ENCODE measurements around the gene ASPSCR1. TPM values are rescaled to one million over a fixed set of nuclear protein-coding genes. Genes with fewer than 3 reads are reported as not detected.
A peak's percentile ranks its signal among the peaks of the same experiment; 100 is the strongest.

The ASPSCR1 gene, protein sequence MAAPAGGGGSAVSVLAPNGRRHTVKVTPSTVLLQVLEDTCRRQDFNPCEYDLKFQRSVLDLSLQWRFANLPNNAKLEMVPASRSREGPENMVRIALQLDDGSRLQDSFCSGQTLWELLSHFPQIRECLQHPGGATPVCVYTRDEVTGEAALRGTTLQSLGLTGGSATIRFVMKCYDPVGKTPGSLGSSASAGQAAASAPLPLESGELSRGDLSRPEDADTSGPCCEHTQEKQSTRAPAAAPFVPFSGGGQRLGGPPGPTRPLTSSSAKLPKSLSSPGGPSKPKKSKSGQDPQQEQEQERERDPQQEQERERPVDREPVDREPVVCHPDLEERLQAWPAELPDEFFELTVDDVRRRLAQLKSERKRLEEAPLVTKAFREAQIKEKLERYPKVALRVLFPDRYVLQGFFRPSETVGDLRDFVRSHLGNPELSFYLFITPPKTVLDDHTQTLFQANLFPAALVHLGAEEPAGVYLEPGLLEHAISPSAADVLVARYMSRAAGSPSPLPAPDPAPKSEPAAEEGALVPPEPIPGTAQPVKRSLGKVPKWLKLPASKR
- 10 to 100 TPM; 27.0 to 33.7 TPM for total RNA-seq

DNA sequence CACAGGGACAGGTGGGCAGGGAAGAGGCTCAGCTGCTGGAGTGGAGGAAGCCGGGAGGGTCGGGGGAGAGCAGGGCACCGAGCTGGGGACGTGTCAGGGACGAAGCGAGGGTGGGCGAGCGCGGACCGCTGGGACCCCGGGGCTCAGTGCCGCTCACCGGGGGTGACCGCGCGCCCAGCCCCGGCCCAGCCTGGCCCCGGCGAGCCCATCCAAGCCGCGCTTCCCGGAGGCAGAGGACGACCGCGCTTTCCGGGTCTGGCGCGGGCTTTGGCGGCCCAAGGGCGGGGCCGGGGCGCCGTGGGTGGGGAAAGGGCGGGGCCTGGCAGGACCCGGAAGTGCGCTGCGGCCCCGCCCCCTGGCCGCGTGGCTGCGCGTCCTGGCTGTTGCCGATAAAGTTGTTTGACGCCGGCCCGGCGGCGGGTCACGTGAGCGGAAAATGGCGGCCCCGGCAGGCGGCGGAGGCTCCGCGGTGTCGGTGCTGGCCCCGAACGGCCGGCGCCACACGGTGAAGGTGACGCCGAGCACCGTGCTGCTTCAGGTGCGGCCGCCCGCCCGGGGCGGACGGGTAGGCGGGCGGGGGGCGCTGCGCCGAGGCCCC is at the start of gene ASPSCR1:
TSS of gene ASPSCR1 (plus strand) at position 419 of the 598 bp plus-strand sequence. CDS start at position 437, 18 bp downstream.
- ChIA-PET POLR2A (interaction anchor here (0.6 to 1.4 kb wide), 5 partner anchors 10 to 140 kb away, joined by 3 to 7 read pairs (median 3); no protein-coding TSS in a partner anchor), CTCF (interaction anchor here (1.0 to 1.5 kb wide), 3 partner anchors 15 to 53 kb away, joined by 3 to 7 read pairs (median 4); no protein-coding TSS in a partner anchor)
- Mint-ChIP-seq H3K9me3 (ENCODE audit: insufficient read depth) (peaks cover 3% of the 10 kb centered on the region), H3K4me1 (ENCODE audit: low read depth) (peaks cover 43% of the 10 kb centered on the region), H3K36me3 (ENCODE audit: low read depth) (peaks cover 12% of the 10 kb centered on the region), H3K4me3 (peak within 1 kb of the TSS; percentile 94), H3K27ac (peak within 1 kb of the TSS; percentile 98), H3K27me3 (ENCODE audit: low read depth) (peaks cover 6% of the 10 kb centered on the region)
- ATAC-seq (peak; percentile 81), DNase-seq (peak; percentile 91)

DNA sequence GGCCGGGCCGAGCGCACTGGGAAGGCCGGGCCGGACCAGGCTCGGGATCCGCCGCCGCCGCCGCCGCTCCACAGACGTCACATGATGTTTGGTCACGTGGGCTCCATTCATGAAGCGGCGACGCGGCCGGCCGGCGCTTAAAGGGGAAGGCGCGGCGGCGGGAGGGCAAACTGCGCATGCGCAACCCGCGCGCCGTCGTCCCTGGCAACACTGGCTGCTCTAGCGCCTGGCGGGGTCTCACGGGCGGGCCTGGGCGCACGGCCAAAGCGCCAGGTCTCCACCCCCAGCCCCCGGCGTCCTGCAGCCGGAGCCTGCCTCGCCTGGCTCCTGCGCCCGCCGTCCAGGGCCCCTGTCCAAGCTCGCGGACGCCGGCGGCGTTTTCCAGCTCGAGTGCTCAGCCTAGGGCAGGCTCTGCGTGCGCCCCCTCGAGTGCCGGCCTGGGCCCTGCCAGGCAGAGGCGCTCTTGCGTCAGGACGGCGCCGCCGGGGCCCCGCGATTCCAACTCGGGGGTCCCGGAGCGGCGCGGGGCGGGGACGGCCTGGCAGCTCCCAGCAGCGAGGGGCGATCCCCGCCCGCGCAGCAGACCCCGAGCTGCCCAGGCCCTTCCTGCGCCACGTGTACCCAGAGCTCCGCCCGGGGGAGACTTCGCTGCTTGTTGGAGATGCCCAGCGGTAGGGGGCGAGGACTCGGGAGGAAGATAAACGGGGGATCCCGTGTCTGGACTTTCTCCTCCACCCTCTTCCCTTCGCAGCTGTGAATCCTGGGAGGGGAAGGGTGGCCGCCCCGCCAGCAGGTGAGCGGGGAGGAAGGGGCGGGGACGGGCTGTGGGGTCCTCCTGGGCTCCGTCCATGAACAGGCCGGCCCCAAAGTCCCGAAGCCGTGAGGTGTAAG is 49.5 kb upstream of the ASPSCR1 start, which contains the start of gene MAFG:
TSS of gene MAFG (minus strand) at position 83 of the 891 bp plus-strand sequence. CDS start 4,550 bp downstream, outside the sequence.
- ATAC-seq (peak; percentile 76), DNase-seq (peak; percentile 92)
- ChIA-PET CTCF (interaction anchor here (0.9 to 2.9 kb wide), 9 partner anchors 9 to 94 kb away, joined by 3 to 13 read pairs (median 5); partner anchors contain the start of genes ARHGDIA and PYCR1), POLR2A (interaction anchor here (1.2 to 3.0 kb wide), 6 partner anchors 11 to 265 kb away, joined by 3 to 19 read pairs (median 4); partner anchors contain the start of gene MRPL12)
- Mint-ChIP-seq H3K9me3 (ENCODE audit: insufficient read depth) (no peaks in the 10 kb centered on the region), H3K4me3 (peak within 1 kb of the TSS; percentile 85), H3K27ac (peak within 1 kb of the TSS; percentile 86), H3K36me3 (ENCODE audit: low read depth) (no peaks in the 10 kb centered on the region), H3K27me3 (ENCODE audit: low read depth) (no peaks in the 10 kb centered on the region), H3K4me1 (ENCODE audit: low read depth) (peaks cover 27% of the 10 kb centered on the region)

DNA sequence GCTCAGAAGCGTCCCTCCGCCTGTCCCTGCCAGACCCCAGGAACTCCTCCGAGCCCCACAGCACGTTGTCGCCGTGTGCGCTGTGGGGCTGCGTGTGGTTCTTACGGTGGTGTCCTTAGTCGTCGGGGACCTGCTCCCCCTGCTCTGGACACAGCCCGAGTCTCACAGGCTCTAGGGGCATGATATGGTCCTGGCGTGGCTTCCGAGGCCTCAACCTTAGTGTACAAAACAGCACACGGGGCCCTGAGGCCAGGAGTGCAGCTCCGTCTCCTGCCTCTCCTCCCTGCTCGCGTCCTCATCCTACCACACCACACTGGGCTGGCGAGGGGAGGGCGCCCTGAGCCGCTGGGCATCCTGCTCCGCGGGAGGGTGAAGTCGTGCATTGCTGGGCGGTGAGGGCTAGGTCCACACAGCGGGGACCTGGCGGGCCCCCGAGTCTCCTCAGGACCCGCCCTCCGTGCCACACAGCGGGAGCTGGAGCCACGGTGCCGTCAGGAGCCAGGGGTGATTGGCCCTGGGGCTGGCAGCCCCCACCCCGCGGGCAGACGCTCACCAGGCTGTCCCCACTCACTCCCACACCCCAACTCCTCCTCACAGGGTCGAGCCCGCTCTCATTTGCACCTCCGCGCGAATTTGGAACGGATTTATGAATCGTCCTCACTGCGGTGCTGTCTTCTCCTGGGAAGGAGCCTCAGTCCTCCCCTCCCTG is 48.7 kb upstream of the ASPSCR1 start:
- DNase-seq (no peak), ATAC-seq (no peak)
- Mint-ChIP-seq H3K36me3 (ENCODE audit: low read depth) (no peaks in the 10 kb centered on the region), H3K9me3 (ENCODE audit: insufficient read depth) (no peaks in the 10 kb centered on the region), H3K27me3 (ENCODE audit: low read depth) (no peaks in the 10 kb centered on the region), H3K4me1 (ENCODE audit: low read depth) (peaks cover 30% of the 10 kb centered on the region), H3K27ac (no peak overlapping the region), H3K4me3 (peak overlapping the region; percentile 54)
- ChIA-PET POLR2A (interaction anchor here (0.7 to 3.0 kb wide), 2 partner anchors 12 to 14 kb away, joined by 3 to 19 read pairs; no protein-coding TSS in a partner anchor), CTCF (interaction anchor here (0.9 to 2.9 kb wide), 9 partner anchors 8 to 93 kb away, joined by 3 to 13 read pairs (median 5); partner anchors contain the start of genes ARHGDIA and PYCR1)

DNA sequence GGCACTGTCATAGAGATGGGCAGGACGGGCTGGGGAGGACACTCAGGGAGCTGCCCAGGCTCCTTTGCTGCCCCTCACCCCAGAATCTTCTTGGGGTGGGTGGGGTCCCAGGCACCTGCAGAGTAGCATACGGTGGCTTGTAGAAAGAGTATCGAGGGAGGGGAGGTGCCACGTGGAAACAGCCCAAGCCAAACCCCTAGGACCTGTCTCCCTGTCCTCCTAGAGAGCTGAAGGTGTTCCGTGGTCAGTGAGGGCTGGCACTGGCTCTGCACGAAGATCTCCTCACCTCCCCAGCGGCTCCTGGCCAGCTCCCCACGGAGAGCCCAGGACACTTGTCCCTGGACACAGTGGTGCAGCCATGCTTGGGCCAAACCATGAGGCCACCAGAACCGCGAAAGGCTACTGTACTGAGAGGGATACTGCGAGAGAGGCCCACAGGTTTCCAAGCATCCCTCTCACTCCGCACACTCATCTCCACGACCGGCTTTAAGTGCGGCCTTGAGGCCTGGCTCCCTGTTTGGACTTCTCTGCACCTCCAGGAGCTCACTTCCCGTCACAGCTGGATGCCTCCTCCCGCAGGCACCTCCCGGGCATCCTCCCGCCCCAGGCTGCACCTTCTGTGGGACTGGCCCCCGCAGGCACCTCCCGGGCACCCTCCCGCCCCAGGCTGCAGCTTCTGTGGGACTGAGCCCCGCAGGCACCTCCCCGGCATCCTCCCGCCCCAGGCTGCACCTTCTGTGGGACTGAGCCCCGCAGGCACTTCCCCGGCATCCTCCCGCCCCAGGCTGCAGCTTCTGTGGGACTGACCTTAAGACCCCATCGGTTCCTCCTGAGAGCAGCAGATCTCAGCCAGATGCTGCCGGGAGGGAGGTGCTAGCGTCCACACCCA is 47.9 kb upstream of the ASPSCR1 start:
- Mint-ChIP-seq H3K4me1 (ENCODE audit: low read depth) (peaks cover 28% of the 10 kb centered on the region), H3K4me3 (no peak overlapping the region), H3K27me3 (ENCODE audit: low read depth) (no peaks in the 10 kb centered on the region), H3K27ac (no peak overlapping the region), H3K36me3 (ENCODE audit: low read depth) (no peaks in the 10 kb centered on the region), H3K9me3 (ENCODE audit: insufficient read depth) (no peaks in the 10 kb centered on the region)
- ATAC-seq (no peak), DNase-seq (no peak)
- ChIA-PET CTCF (interaction anchor here (0.9 to 2.5 kb wide), 5 partner anchors 30 to 60 kb away, joined by 3 to 10 read pairs (median 3); no protein-coding TSS in a partner anchor), POLR2A (interaction anchor here (0.6 to 0.7 kb wide), 2 partner anchors 13 to 134 kb away, joined by 3 to 5 read pairs; no protein-coding TSS in a partner anchor)

DNA sequence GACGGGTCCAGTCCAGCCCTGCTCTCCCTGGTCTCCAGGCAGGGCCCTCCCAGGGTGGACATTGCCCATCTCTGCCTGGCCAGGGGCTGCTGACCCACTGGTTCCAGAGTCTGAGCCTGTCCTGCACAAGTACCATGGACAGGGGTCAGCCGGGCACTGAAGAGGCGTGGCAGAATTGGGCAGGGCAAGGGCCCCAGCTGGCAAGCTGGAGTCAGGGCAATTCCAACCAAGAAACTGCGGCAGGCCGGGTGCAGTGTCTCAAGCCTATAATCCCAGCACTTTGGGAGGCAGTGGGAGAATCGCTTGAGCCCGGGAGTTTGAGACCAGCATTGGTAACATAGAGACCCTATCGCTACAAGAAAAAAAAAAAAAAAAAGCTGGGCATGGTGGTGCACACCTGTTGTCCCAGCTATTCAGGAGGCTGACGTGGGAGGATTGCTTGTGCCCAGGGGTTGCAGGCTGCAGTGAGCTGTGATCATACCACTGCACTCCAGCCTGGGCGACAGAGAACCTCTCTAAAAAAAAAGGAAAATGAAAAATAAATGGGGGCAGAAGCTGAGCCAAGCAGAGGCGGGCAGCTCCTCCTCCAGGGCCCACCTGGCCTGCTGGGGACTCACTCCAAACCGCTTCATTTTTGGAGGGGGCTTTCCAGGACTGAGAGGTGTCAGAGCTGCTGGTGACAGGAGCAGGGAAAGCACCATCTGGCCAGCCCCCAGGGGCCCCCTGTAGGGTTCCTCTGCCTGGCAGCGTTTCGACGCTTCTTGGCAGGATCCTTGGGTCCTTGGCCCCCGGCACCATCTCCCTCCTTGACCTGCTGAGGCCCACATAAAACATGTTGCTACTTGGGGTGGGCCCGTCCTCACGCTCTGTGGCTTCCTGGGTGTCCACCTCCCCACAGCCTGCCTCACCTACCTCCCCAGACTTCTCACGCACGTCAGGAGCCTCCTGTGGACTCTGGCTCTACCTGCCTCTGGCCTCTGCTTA is 47.0 kb upstream of the ASPSCR1 start:
- Mint-ChIP-seq H3K9me3 (ENCODE audit: insufficient read depth) (no peaks in the 10 kb centered on the region), H3K4me3 (no peak overlapping the region), H3K27ac (no peak overlapping the region), H3K4me1 (ENCODE audit: low read depth) (peaks cover 28% of the 10 kb centered on the region), H3K27me3 (ENCODE audit: low read depth) (no peaks in the 10 kb centered on the region), H3K36me3 (ENCODE audit: low read depth) (no peaks in the 10 kb centered on the region)
- CTCF ChIA-PET, result interaction anchor here (0.7 to 1.8 kb wide), 4 partner anchors 29 to 98 kb away, joined by 3 to 5 read pairs (median 3); no protein-coding TSS in a partner anchor
- ATAC-seq, result no peak
- DNase-seq, result no peak
- POLR2A ChIA-PET, result no interaction called here

DNA sequence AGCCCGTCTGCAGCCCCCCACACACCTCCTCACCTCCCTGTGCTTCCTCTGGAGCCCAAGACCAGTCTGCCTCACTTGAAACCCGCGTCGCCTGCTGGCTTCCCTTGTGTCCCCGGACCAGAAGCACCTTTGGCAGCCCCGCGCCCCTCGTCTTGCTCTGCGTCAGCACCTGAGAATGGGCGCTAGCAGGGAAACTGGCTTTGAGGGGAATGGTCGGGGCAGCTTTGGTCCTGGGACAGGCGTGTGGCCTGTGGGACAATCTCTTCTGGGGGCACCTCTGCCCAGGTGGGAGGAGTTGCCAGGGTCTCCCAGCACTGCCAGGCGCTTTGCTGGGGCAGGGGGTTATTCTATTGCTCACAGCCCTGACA is 46.3 kb upstream of the ASPSCR1 start:
- H3K27ac Mint-ChIP-seq, result no peak overlapping the region
- ChIA-PET POLR2A (no interaction called here), CTCF (interaction anchor here (1.8 kb wide), 1 partner anchor 39 kb away, joined by 5 read pairs; no protein-coding TSS in a partner anchor)

DNA sequence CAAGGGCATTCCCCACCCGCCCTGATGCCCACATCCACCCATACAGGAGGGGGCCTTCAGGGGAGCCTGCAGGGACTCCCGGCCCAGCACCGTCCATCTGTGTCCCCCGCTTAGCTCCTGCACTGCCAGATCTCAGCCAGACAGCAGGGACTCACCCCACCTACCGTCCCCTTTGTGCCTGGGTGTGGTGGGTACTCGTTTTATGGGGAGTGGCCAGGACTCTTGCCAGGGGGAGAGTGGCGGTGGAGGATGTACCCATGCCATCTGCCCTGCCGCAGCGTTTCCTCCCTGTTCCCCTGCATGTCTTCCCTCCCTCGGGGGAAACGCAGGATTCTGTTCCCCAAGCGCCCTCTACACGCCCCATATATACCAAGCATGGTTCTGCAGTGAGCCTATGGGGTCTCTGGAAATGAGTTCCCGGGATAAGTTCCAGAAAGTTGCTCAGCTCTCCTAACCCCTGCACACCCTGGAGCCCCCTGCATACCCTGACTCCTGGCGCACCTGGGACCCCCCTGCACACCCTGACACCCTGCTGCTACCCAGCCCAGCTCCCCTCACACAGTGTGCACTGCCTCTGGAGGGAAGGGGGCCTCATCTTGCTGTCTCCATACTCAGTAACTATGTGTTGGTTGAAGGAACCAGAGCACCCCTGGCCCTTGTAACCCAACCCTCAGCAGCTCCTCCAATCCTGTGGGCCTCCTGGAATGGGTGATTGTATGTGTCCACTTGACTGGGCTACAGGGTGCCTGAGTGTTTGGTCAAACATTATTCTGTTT is 45.7 kb upstream of the ASPSCR1 start:
- Mint-ChIP-seq H3K27me3 (ENCODE audit: low read depth) (no peaks in the 10 kb centered on the region), H3K4me1 (ENCODE audit: low read depth) (peaks cover 27% of the 10 kb centered on the region), H3K4me3 (no peak overlapping the region), H3K9me3 (ENCODE audit: insufficient read depth) (no peaks in the 10 kb centered on the region), H3K36me3 (ENCODE audit: low read depth) (peaks cover 4% of the 10 kb centered on the region), H3K27ac (no peak overlapping the region)
- ATAC-seq (no peak), DNase-seq (no peak)
- CTCF ChIA-PET, result interaction anchor here (0.9 kb wide), 1 partner anchor 28 kb away, joined by 3 read pairs; no protein-coding TSS in a partner anchor
- POLR2A ChIA-PET, result interaction anchor here (0.9 kb wide), 1 partner anchor 15 kb away, joined by 3 read pairs; no protein-coding TSS in a partner anchor

More for the DNA sequence above, 46.3 kb upstream of the ASPSCR1 start:
- ATAC-seq (no peak), DNase-seq (no peak)
- H3K4me1 Mint-ChIP-seq (ENCODE audit: low read depth), result peaks cover 28% of the 10 kb centered on the region
- H3K27me3 Mint-ChIP-seq (ENCODE audit: low read depth), result no peaks in the 10 kb centered on the region
- no peaks in the 10 kb centered on the region for H3K9me3 Mint-ChIP-seq (ENCODE audit: insufficient read depth)
- no peak overlapping the region for H3K4me3 Mint-ChIP-seq
- H3K36me3 Mint-ChIP-seq (ENCODE audit: low read depth), result peaks cover 4% of the 10 kb centered on the region

DNA sequence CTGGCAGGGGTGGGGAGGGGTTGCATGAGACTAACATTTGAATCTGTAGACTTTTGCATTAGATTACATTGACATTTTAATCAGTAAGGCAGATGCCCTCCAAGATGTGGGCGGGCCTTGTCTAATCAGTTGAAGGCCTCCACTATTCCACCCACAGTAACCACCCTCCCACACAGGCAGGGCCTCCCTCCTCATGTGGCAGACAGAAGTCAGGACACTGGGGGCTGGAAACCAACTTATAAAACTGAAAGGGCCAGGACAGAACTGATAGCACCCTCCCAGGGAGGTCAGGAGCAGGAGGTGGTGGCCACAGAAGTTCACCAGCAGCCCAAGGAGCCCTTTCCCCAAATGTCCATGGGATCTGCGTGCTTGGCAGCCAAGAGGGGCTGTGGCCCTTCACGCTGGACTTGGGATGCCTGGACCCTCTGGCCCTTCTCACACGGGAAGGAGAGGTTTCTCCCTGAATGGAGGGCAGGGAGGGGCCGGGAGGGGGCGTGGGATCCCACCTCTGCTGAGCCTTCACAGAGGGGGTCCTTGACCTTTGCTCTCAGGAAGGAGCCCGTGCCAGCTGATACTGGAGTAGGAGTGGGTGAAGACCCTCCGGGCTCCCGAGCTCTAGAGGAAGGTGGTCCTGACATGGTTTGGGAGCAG is 45.0 kb upstream of the ASPSCR1 start:
- no peak overlapping the region for H3K4me3 Mint-ChIP-seq
- ChIA-PET CTCF (interaction anchor here (0.9 to 1.0 kb wide), 2 partner anchors 27 kb away, joined by 3 to 4 read pairs; no protein-coding TSS in a partner anchor), POLR2A (interaction anchor here (0.9 kb wide), 1 partner anchor 16 kb away, joined by 3 read pairs; no protein-coding TSS in a partner anchor)
- no peak overlapping the region for H3K27ac Mint-ChIP-seq
- H3K9me3 Mint-ChIP-seq (ENCODE audit: insufficient read depth), result no peaks in the 10 kb centered on the region
- peaks cover 4% of the 10 kb centered on the region for H3K36me3 Mint-ChIP-seq (ENCODE audit: low read depth)
- DNase-seq (no peak), ATAC-seq (no peak)
- H3K27me3 Mint-ChIP-seq (ENCODE audit: low read depth), result no peaks in the 10 kb centered on the region
- H3K4me1 Mint-ChIP-seq (ENCODE audit: low read depth), result peaks cover 28% of the 10 kb centered on the region
